A549 treated with CORT108297 at 1 μM for 4 hours (cell line): Measurements from ENCODE around the gene TNFAIP3. TPM values are rescaled to one million over a fixed set of nuclear protein-coding genes. Genes with fewer than 3 reads are reported as not detected.

ENCODE experiments used
- total RNA-seq: library from RNA; stranded (reverse); fragments of 200-300 nt; extraction: Qiagen RNA extraction; gene quantifications from 5 replicates; pipeline ENCODE4 v1.2.3, GENCODE V29; 2022

TNFAIP3 gene
- 12.6 to 29.3 TPM (median 13.7 TPM) in 5 replicates for total RNA-seq

DNA sequence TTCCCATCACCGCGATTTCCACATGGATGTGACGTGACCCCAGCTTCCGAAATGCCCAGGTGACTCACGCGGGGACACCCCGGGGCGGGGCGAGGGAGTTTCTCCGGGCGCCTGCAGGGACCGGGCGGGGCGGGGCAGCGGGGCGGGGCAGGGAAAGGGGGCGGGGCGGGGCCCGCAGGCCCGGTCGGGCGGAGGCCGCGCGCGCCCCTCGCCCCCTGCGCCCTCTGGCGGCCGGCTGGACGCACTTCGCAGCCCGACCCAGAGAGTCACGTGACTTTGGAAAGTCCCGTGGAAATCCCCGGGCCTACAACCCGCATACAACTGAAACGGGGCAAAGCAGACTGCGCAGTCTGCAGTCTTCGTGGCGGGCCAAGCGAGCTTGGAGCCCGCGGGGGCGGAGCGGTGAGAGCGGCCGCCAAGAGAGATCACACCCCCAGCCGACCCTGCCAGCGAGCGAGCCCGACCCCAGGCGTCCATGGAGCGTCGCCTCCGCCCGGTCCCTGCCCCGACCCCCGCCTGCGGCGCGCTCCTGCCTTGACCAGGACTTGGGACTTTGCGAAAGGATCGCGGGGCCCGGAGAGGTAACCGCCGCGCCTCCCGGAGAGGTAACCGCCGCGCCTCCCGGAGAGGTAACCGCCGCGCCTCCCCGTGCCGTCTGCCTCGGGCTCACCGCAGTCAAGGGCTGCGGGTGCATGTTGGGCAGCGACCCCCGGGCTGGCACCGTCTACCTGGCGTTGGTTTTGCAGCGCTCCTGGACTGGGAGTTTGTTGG, at the start of gene TNFAIP3:
Gene TNFAIP3, plus strand, starts transcription at position 346 of the 771 bp plus-strand sequence. CDS start 3,969 bp downstream, outside the sequence.

Other genes with a start within 250 kb of the TNFAIP3 start
- 85.2 to 91.7 TPM (median 85.9 TPM) in 5 replicates for gene PERP, start 240.2 kb downstream of the TNFAIP3 start, total RNA-seq